Measurements from ENCODE around the gene TRPV6.

DNA sequence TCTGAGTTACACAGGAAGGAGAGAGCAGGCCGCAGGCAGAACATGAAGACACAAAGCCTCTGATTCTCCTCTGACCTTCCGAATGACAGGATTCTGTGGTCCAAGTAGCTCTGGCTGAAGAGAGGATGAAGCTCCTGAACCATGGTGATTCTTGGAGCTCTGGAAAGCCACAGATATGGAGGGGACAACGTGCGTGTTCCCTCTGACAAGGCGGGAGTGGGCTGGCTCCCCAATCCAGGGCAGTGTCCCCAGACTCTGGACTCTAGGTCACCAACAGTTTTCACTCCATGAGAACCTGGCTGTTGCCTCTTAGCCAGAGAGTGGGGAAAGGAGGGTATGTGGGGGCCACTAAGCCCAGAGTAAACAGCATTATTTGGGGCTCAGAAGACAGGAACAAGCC is 7.4 kb upstream of the TRPV6 start:
- TF ChIP-seq EP300 (IDR thresholded peaks at IDR 0.05; ENCODE audit: low read depth) = no peak
- TF ChIP-seq, protein P1, sequence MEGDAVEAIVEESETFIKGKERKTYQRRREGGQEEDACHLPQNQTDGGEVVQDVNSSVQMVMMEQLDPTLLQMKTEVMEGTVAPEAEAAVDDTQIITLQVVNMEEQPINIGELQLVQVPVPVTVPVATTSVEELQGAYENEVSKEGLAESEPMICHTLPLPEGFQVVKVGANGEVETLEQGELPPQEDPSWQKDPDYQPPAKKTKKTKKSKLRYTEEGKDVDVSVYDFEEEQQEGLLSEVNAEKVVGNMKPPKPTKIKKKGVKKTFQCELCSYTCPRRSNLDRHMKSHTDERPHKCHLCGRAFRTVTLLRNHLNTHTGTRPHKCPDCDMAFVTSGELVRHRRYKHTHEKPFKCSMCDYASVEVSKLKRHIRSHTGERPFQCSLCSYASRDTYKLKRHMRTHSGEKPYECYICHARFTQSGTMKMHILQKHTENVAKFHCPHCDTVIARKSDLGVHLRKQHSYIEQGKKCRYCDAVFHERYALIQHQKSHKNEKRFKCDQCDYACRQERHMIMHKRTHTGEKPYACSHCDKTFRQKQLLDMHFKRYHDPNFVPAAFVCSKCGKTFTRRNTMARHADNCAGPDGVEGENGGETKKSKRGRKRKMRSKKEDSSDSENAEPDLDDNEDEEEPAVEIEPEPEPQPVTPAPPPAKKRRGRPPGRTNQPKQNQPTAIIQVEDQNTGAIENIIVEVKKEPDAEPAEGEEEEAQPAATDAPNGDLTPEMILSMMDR (IDR thresholded peaks at IDR 0.05) = no peak
